ENCODE data around the gene AXDND1. TPM values are rescaled to one million over a fixed set of nuclear protein-coding genes. Genes with fewer than 3 reads are reported as not detected.
"Not testable (repeated sequence)": the region's sequence is repeated elsewhere in the genome, so short reads cannot be mapped to it uniquely, and the experiment has no call there.

The AXDND1 gene
- total RNA-seq, 2 donors from 2014 or later: 3.6 TPM; not detected in 1

DNA sequence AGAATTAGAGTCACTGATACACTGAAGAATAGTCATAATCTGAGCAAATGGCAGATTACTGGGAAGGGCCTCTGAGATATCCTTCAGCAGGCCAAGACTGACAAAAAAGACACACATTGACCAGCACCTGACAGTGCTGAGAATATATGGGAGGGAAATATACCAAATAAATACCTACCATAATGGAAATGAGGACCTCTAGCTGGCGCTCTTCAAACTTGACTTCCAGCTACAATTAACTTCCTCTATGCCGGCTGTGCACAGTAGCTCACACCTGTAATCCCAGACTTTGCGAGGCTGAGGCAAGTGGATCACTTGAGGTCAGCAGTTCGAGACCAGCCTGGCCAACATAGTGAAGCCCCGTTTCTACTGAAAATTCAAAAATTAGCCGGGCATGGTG lies 140.4 kb downstream of the AXDND1 start:
- Histone ChIP-seq H3K36me3 (replicated peaks in 1 of 2; ENCODE audit: insufficient read depth in 1 of 2, low read depth in 2 of 2) (no peaks in the 10 kb centered on the region), H3K27ac (no peak overlapping the region), H3K9me3 (no peaks in the 10 kb centered on the region), H3K27me3 (no peaks in the 10 kb centered on the region), H3K4me1 (no peaks in the 10 kb centered on the region), H3K4me3 (no peak overlapping the region)
- DNase-seq (no peak), ATAC-seq (no peak)
- intact Hi-C loops (cut with DNase I): no loop called here
- WGBS, 2 donors: 80 to 89% methylated on average over 6 of the region's 6 CpGs
- no peak for TF ChIP-seq POLR2A (IDR thresholded peaks at IDR 0.05)
- TF ChIP-seq, protein P1, sequence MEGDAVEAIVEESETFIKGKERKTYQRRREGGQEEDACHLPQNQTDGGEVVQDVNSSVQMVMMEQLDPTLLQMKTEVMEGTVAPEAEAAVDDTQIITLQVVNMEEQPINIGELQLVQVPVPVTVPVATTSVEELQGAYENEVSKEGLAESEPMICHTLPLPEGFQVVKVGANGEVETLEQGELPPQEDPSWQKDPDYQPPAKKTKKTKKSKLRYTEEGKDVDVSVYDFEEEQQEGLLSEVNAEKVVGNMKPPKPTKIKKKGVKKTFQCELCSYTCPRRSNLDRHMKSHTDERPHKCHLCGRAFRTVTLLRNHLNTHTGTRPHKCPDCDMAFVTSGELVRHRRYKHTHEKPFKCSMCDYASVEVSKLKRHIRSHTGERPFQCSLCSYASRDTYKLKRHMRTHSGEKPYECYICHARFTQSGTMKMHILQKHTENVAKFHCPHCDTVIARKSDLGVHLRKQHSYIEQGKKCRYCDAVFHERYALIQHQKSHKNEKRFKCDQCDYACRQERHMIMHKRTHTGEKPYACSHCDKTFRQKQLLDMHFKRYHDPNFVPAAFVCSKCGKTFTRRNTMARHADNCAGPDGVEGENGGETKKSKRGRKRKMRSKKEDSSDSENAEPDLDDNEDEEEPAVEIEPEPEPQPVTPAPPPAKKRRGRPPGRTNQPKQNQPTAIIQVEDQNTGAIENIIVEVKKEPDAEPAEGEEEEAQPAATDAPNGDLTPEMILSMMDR (IDR thresholded peaks at IDR 0.05): no peak

DNA sequence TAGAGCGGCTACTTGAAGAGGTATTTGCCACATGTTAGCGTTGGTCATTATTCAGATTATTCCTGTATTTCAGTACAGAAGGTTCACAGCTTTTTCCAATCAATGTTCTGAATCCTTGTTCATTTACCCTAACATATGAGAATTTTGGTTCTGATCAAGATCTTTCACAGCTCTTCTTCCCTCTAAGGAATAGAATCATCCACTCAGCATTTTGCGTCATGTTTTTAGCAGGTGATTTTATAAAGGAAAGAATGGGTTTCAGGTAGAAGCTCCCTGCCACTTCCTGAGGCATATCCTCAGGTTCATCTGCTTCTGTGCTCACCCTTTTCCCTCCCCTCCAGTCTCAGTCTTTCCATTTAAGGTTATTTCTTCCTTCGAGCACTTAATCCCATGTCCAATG lies 143.6 kb downstream of the AXDND1 start:
- DNase-seq (no peak), ATAC-seq (no peak)
- TF ChIP-seq, protein P1 (IDR thresholded peaks at IDR 0.05): no peak
- no peak for TF ChIP-seq POLR2A (IDR thresholded peaks at IDR 0.05)
- Histone ChIP-seq H3K9me3 (peaks cover 0 to 3% (median 0%) of the 10 kb centered on the region in 3 donors), H3K27ac (no peak overlapping the region), H3K4me1 (no peaks in the 10 kb centered on the region), H3K4me3 (no peak overlapping the region), H3K27me3 (no peaks in the 10 kb centered on the region), H3K36me3 (replicated peaks in 1 of 2; ENCODE audit: insufficient read depth in 1 of 2, low read depth in 2 of 2) (no peaks in the 10 kb centered on the region)
- 79 to 83% methylated on average over 4 of the region's 4 CpGs for WGBS, 2 donors
- intact Hi-C loops (cut with DNase I): no loop called here

DNA sequence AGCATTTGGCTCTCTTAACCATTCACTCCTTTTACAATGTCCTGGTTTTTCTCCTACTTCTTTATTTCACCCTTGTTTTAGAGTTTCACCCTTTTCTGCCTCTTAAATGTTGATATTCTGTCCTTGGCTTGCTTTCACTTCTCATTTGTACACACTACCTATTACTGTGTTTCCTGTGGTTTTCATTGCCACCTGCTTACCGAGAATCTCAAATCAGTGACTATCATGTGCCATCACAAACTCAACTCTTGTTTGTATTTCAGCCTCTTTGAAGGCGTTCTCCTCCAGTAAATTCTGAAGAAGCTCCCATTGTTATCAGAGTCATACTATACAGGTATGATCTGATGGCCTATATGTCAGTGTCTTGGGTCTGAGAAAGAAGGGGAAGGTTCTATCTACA lies 144.3 kb downstream of the AXDND1 start:
- no peak for DNase-seq
- TF ChIP-seq, protein P1 (IDR thresholded peaks at IDR 0.05): no peak
- TF ChIP-seq POLR2A (IDR thresholded peaks at IDR 0.05): no peak
- Histone ChIP-seq H3K27ac (no peak overlapping the region), H3K9me3 (peaks cover 0 to 3% (median 0%) of the 10 kb centered on the region in 3 donors), H3K36me3 (replicated peaks in 1 of 2; ENCODE audit: insufficient read depth in 1 of 2, low read depth in 2 of 2) (no peaks in the 10 kb centered on the region), H3K27me3 (no peaks in the 10 kb centered on the region), H3K4me3 (no peak overlapping the region), H3K4me1 (no peaks in the 10 kb centered on the region)
- WGBS, 2 donors: 40 to 42% methylated on average over 2 of the region's 2 CpGs
- no peak for ATAC-seq
- intact Hi-C loops (cut with DNase I): no loop called here

DNA sequence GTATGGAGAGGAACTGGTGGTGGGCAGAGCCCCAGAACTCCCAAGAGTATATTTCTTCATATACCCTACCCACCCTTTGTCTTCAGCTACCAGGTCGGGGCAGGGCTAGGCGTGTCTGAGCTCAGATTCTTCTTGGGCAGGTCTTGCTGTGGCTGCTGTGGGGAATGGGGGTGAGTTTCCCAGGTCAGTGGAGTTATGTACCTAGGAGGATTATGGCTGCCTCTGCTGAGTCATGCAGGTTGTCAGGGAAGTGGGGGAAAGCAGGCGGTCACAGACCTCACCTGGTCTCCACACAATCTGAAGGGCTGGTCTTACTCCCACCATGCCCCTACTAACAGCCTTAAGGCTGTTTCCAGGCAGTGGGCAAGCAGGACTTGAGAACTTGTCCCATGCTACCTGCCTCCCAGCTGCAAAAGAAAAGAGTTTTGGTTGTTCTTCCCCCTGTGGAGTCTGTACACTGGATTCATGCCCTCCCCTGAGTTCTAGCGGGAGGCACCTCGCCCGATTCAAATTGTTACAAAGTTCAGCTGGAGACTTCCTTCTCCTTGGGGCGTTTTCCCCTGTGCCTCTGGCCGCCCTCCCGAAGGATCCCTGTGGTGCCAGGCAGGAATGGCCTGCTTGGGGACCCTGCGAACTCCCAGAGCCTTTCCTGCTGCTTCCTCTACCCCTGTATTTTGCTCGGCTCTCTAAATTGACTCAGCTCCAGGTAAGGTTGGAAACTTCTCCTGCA lies 151.4 kb downstream of the AXDND1 start:
- Histone ChIP-seq H3K9me3 (peaks cover 0 to 3% (median 0%) of the 10 kb centered on the region in 3 donors), H3K36me3 (replicated peaks in 1 of 2; ENCODE audit: insufficient read depth in 1 of 2, low read depth in 2 of 2) (no peaks in the 10 kb centered on the region), H3K4me3 (no peak overlapping the region), H3K27ac (no peak overlapping the region), H3K4me1 (no peaks in the 10 kb centered on the region), H3K27me3 (no peaks in the 10 kb centered on the region)
- intact Hi-C loops (cut with DNase I): no loop called here
- ATAC-seq: no peak
- TF ChIP-seq, protein P1 (IDR thresholded peaks at IDR 0.05): no peak
- TF ChIP-seq POLR2A (IDR thresholded peaks at IDR 0.05): no peak
- 67 to 70% methylated on average over 7 to 11 of the region's 11 CpGs for WGBS, 2 donors
- no peak for DNase-seq

DNA sequence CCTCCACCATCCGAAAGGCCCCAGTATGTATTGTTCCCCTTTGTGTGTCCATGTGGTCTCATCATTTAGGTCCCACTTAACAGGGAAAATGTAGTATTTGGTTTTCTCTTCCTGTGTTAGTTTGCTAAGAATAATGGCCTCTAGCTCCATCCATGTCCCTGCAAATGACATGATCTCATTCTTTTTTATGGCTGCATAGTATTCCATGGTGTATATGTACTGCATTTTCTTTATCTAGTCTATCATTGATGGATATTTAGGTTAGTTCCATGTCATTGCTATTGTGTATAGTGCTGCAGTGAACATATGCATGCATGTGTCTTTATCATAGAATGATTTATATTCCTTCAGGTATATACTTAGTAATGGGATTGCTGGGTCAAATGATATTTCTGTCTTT lies 152.8 kb downstream of the AXDND1 start:
- H3K9me3 ChIP-seq; intact Hi-C loops (cut with DNase I); H3K27ac ChIP-seq; H3K4me1 ChIP-seq; DNase-seq; H3K4me3 ChIP-seq; ATAC-seq; H3K27me3 ChIP-seq; H3K36me3 ChIP-seq (replicated peaks in 1 of 2; ENCODE audit: insufficient read depth in 1 of 2, low read depth in 2 of 2): not testable (repeated sequence)
- WGBS, 2 donors: 92 to 95% methylated on average over 1 of the region's 1 CpG
